VCaP (cell line): ENCODE measurements around the gene ISCA1.

Source experiments
- H3K27ac ChIP-seq: fragments of 450-650 bp; 2 replicates; pipeline ENCODE4 v1.5.1; 2017
- TF ChIP-seq, protein P1 (sequence below): fragments of 450-650 bp; conservative IDR thresholded peaks from 2 replicates; pipeline ENCODE4 v1.5.1; 2017; ENCODE audit warnings: mild to moderate bottlenecking, moderate library complexity

Gene ISCA1

DNA sequence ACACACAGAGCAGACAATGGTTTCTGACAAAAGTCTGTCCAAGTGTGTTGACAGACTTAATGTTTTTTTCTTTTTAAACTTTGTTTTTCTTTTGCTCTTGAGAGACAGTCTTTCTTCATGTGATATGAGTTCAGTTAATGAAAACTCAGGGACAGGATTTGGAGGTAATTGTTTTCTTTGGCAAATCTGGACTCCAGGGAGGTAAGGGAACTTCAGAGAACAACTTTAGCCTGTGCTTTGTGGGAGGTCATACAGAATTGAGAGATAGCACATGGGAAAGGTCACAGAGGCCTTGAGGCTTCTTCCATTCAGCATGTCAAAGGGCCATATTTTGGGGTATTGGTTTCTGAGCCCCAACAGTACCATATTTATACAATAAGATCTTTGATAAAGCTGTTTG, 32.2 kb downstream of the ISCA1 start:
- TF ChIP-seq, protein P1, sequence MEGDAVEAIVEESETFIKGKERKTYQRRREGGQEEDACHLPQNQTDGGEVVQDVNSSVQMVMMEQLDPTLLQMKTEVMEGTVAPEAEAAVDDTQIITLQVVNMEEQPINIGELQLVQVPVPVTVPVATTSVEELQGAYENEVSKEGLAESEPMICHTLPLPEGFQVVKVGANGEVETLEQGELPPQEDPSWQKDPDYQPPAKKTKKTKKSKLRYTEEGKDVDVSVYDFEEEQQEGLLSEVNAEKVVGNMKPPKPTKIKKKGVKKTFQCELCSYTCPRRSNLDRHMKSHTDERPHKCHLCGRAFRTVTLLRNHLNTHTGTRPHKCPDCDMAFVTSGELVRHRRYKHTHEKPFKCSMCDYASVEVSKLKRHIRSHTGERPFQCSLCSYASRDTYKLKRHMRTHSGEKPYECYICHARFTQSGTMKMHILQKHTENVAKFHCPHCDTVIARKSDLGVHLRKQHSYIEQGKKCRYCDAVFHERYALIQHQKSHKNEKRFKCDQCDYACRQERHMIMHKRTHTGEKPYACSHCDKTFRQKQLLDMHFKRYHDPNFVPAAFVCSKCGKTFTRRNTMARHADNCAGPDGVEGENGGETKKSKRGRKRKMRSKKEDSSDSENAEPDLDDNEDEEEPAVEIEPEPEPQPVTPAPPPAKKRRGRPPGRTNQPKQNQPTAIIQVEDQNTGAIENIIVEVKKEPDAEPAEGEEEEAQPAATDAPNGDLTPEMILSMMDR = no peak
- H3K27ac ChIP-seq = no peak overlapping the region

DNA sequence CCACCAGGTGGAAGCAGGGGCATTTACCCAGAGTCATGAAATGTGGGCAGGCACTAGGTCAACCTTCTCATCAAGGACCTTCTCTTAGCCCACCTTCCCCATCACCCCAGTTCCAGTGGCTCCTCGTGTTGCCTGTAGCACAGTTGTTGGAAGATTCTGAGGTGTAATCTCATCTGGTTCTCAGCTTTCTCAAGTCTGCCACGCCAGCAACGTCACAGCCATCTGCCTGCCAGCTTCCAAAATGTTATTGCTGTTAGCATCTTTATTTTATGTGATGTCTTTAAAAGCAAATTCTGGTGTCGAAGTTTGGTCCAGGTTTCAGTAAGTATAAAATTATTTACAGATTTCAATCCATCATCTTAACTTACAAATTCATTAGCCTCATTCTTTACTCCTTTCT, 33.6 kb downstream of the ISCA1 start:
- TF ChIP-seq, protein P1 = no peak
- no peak overlapping the region for H3K27ac ChIP-seq

DNA sequence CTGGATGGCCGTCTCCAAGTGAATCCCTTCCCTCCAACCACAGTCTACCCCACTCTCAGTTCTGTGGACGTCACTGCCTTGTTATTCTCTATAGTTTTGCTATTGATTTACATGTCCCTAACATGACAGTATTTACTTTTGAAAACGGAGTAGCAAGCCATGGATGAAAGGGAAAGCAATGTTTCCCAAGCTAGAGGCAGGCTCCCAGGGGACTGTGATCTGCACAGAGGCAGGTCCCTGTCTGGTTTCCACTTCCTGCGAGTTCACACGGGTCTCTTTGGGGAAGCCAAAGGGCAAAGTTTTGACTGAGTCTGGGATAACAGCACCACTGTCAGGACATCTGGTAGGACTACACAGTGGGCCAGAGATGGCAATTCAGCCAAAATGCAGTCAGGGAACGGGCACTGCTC, 35.6 kb downstream of the ISCA1 start:
- TF ChIP-seq, protein P1 = no peak
- no peak overlapping the region for H3K27ac ChIP-seq

DNA sequence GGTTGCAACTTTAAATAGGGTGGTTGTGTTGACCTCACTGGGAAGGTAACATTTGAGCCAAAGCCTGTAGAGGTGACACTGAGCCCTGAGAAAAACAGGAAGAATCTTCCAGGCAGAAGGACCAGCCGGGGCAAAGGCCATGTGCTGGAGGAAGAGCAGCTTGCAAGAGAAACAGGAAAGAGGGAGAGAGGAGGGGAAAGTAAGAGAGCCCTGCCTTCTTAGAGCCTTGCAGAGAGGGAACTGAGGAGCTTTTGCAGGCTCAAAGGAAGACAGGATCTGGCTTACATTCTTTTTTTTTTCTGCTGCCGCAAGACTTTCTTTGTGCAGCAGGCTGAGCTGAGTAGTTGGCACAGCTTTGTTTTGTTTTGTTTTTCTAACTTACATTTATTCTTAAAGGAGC, 40.3 kb downstream of the ISCA1 start:
- TF ChIP-seq, protein P1 = no peak

DNA sequence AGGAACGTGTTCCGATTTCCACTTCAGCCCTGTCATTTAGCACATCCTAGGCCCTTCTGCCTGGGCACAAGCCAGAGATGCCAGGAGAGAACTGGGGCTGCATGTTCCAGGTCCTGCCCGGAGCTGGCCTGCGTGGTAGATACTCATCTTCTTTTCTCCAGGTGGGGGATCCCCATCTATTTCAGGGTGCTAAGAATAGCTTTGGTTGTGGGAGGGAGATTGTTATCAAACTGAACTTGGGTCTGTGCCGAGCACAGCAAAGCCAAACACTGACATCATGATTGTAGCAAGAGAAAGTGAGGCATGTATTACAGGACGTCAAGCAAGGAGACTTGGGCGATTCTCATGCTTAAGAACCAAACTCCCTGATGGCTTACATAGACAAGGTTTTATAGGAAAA, 41.1 kb downstream of the ISCA1 start:
- TF ChIP-seq, protein P1 = no peak
- no peak overlapping the region for H3K27ac ChIP-seq

More for the DNA sequence above, 40.3 kb downstream of the ISCA1 start:
- no peak overlapping the region for H3K27ac ChIP-seq

DNA sequence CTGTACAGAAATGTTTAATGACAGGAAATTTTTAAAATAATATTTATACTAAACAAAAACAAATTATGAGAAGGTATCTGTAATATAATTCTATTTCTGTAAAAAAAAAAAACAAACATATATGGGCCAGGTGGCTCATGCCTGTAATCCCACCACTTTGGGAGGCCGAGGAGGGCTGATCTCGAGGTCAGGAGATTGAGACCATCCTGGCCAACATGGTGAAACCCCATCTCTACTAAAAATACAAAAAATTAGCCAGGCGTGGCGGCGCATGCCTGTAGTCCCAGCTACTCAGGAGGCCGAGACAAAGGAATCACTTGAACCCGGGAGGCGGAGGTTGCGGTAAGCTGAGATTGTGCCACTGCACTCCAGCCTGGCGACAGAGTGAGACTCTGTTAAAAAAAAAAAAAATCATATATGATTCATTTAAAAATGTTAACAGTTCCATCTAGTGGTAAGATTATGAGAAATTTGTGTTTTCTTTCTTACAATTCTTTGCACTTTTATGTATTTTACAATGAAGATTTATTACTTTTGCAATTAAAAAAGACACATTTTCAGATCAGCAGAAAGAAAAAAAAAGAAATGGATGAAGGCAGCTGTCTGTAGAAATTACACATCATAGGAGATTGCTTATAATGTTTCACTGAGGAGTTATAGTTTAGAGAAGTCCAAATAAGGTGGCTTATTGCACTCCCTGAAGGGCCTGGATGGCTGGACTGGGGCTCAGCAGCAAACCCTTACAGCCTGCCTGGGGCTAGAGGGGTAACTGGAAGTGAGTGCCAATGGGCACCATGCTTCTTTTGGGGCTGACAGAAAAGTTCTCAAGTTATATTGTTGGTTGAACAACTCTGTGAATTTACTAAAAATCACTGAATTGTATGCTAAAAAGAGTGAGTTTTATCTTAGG, 43.2 kb downstream of the ISCA1 start:
- no peak overlapping the region for H3K27ac ChIP-seq
- TF ChIP-seq, protein P1 = peak; percentile 51

DNA sequence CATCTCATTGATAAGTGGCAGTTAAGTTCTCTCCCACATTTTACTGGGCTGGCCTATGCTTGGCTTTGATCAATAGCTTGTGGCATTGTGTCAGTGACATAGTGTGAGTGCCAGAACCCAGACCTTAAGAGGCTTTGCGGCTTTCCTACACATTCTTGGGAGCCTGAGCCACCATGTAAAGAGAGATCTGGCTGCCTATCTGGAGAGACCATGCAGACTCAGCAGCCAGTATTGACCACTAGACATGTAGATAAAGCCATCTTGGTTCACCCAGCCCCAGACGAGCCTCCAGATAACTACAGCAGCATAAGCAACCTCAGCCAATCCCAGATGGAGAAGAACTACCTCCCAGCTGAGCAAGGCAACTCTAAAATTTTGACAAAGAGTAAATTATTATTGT, 51.5 kb downstream of the ISCA1 start:
- no peak overlapping the region for H3K27ac ChIP-seq
- TF ChIP-seq, protein P1 = no peak
